Raji (cell line): ENCODE results near the gene TMED6.

Source experiments
- POLR2A ChIP-seq: IDR thresholded peaks from 2 replicates; pipeline ENCODE4 v1.6.1; 2011; ENCODE audit warnings: low read depth, low read length, control low read depth; ENCODE audit not compliant: insufficient read depth

TMED6 gene

GRCh38 chr16:69319381-69319780, 32.2 kb downstream of the TMED6 start:
- no peak for TF ChIP-seq POLR2A

DNA sequence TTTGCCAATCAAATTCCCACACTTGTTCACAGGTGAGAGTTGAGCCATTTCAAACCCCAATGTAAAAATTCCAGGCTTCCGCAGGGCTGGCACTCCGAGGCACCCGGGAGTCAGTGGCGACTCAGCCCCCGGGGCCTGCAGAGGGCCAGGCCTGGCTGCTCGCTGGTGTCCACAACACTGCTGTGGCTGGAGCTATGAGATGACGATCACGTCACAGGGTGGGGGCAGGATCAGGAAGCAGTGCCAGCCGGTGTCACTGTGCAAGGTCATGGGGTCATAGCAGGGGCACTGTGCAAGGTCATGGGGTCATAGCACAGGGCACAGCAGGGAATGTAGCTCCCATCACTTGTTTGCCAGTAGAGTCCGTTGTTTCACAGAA, 32.7 kb downstream of the TMED6 start:
- no peak for TF ChIP-seq POLR2A

- no peak for TF ChIP-seq POLR2A
These were observed 33.2 kb downstream of the TMED6 start for GRCh38 chr16:69318177-69318910.

DNA sequence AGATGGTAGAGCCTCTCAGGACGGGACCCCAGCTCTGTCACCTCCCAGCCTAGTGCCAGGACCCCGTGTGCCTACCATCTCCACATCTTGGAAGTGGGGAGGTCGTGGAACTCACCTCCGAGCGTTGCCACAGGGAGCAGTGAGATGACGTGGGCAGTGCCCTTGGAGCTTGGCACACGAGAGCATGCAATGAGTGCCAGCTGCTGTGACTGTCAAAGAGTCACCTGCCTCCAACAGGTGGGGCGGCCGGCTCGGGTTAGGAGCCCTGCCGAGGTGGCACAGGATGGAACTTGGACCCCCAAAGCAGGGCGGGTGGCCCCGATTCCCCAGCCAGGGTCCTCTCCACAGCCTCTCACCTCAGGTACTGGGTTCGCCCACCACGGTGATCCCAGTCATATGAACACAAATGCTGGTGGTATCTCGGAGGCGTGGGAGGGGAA, 35.0 kb downstream of the TMED6 start:
- no peak for TF ChIP-seq POLR2A

- no peak for TF ChIP-seq POLR2A
These were observed 35.9 kb downstream of the TMED6 start for GRCh38 chr16:69315486-69316311.

DNA sequence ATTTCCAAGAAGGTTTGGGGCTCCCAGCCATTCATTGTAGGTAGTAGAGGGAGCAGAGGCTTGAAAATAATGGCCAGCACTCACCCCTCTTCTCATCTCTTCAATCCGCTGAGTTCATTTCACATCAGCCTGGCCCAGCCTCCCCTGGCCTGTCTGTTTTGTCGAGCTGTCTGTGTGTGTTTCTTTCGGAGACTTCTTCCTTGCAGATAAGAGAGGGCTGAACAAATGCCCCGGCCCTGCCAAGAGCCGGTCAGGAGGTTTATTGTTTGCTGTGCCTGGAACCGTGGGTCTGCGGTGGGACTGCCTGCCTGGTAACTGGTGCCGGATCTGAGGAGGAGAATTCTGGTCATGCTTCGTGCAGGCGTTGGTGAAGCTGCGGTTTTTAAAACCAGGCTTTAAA, 37.1 kb downstream of the TMED6 start:
- TF ChIP-seq POLR2A = no peak

- no peak for TF ChIP-seq POLR2A
These were observed 38.1 kb downstream of the TMED6 start for GRCh38 chr16:69313469-69313868.

DNA sequence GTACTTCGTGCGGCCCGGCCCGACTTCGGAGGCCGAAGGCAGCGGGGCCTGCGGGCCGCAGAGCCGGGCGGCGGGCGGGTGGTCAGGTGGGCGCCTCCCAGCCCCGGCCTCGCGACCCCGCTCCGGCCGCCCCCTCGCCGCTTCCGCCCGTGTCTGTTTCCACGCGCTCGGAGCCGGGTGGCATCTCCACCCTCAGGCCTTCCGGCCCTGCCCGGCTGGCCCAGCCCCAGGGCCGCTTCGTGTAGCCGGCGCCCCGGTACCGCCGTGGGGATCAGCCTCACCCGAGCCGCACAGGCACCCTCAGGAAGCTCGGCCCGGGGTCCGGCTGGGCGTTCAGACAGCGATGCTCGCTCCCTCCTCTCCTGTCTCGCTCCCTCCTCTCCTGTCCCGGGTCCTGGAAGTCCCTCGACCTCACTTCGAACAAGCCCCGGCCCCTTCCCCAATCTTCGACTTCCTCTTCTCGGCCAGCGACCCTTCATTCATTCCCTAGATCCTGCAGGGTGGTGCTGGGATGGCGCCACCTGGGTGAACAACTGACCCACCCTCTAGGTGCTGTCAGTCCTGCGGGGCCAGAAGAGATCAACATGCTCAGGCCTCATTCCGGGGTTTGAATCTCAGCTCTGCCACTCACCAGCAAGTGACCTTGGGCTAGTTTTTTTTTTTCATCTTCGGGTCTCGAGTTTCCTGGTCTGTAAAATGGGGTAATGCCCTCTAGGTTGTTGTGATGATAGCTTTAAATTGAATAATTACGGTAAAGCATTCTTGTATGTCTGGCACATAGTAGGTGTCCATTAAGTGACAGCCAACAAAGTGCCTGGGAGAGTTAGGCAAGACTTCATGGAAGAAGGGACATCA, 39.8 kb downstream of the TMED6 start:
- 0 out of 2 replicates have a peak, but pooled peaks have one; percentile 21 for TF ChIP-seq POLR2A

DNA sequence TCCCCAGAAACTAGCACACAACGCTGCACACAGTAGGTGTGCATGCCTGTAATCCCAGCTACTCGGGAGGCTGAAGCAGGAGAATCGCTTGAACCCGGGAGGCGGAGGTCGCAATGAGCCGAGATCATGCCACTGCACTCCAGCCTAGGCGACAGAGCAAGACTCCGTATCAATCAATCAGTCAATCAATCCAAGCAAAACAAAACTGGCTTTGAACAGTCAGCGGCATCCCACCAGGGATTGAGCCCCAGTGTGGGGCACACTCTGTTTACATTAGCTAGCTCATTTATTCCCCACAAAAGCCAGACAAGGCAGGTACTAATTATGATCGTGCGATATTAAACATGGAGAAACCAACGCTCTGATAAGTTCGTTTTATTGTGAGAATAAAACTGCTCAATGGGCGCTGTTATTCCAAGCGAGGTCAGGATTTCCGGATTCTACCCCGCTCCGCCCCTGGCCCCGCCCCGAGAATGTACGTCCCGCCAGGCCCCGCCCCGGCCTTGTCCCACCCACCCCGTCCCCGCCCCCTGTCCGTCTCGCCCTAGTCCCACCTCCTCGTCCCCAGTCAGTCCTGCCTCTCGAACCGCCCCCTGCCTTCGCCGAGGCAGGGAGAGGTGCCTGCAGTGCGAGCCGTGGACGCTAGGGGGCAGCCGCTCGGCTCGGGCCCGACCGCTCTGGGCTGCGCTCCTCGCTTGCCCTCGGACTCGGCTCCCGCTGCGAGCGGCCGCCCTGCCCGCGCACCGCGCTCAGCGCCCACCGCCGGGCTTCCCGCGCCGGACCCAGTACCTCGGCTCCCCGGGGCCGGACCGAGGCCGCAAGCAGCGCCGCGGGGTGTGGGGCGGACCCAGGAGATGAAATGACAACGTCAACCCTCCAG, 40.7 kb downstream of the TMED6 start, which contains the start of gene VPS4A:
Gene VPS4A (plus strand): TSS at position 698 of the 880 bp plus-strand sequence. CDS start 162 bp downstream, at position 860.
- TF ChIP-seq POLR2A = peak; percentile 87

DNA sequence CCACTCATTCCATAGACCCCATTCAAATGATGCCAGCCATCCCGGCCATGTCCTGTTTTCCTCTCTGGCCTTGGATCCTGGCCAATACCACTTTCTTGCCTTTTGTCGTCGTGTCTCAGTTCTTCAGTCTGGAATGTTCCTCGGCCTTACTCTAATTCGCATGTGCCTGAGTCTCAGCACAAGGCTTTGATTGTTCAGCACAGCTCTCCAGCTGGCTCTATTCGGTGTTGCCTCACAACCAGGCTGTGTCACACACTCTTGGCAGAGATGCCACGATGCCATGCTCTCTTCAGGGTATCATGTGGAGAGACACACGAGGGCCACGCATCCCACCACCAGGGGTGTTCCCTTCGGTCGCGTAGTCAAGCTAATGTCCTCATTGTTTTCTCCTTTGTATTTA, 42.3 kb downstream of the TMED6 start:
- TF ChIP-seq POLR2A = no peak

- TF ChIP-seq POLR2A = no peak
These were observed 43.7 kb downstream of the TMED6 start for GRCh38 chr16:69307856-69308255.

GRCh38 chr16:69307091-69307490, 44.5 kb downstream of the TMED6 start:
- TF ChIP-seq POLR2A = no peak

DNA sequence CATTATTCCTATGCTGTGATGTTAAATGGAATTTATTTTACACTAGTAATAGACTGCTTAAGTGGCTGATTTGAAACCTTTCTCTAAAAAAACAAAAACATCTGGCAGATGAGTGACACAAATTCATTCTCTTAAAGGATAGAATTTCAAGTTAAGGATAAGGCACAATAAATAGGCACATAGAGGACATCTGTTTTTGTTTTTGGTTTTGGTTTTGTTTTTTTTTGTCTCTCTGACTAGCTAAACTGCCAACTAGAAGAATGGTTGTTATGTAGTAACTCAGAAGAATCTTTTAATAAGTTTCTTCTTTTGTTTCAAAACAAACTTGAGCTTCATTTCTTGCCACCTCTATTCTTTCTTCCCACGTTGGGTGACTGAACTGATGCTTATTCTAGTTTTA, 45.6 kb downstream of the TMED6 start:
- no peak for TF ChIP-seq POLR2A

- TF ChIP-seq POLR2A = no peak
These were observed 49.3 kb downstream of the TMED6 start for GRCh38 chr16:69302301-69302700.

DNA sequence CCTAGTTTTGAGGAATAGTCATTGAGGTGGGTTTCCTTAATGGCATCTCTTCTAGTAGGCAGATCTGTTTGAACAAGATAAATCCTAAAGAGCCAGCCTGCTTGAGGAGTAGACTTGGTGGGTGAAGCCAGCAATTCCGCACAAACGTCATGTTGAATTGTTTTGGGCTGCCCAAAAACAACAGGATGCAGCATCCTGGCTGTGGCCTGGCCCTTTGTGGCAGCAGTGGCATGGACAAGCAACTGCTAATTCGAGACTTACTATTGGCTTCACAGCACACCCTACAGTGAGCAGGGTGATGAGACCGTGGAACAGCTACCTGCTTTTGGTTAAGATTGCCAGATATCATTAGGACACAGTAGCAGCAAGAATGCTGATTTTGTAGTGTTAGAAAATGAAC, 49.7 kb downstream of the TMED6 start:
- TF ChIP-seq POLR2A = no peak

GRCh38 chr16:69301187-69301586, 50.4 kb downstream of the TMED6 start:
- no peak for TF ChIP-seq POLR2A
